Measurements from ENCODE around the gene EIF4A2.

The EIF4A2 gene

GRCh38 chr3:186786922-186787321 lies 3.5 kb downstream of the EIF4A2 start:
- no peak for ATAC-seq
- TF ChIP-seq OSR1 (CRISPR knock-in tag; IDR thresholded peaks at IDR 0.05) (no peak), TCF4 (CRISPR knock-in tag; IDR thresholded peaks at IDR 0.05; ENCODE audit: borderline replicate concordance) (no peak), CSDC2 (CRISPR knock-in tag; IDR thresholded peaks at IDR 0.05) (no peak), ZC3H10 (CRISPR knock-in tag; IDR thresholded peaks at IDR 0.05) (no peak), TSHZ2 (CRISPR knock-in tag; IDR thresholded peaks at IDR 0.05) (no peak), ZNF70 (CRISPR knock-in tag; IDR thresholded peaks at IDR 0.05) (no peak)
- TF ChIP-seq, protein P1, sequence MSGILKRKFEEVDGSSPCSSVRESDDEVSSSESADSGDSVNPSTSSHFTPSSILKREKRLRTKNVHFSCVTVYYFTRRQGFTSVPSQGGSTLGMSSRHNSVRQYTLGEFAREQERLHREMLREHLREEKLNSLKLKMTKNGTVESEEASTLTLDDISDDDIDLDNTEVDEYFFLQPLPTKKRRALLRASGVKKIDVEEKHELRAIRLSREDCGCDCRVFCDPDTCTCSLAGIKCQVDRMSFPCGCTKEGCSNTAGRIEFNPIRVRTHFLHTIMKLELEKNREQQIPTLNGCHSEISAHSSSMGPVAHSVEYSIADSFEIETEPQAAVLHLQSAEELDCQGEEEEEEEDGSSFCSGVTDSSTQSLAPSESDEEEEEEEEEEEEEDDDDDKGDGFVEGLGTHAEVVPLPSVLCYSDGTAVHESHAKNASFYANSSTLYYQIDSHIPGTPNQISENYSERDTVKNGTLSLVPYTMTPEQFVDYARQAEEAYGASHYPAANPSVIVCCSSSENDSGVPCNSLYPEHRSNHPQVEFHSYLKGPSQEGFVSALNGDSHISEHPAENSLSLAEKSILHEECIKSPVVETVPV (CRISPR knock-in tag; IDR thresholded peaks at IDR 0.05): no peak

- no peak for ATAC-seq
- TF ChIP-seq ESRRG (CRISPR knock-in tag; IDR thresholded peaks at IDR 0.05) (0 out of 2 replicates have a peak, but pooled peaks have one; percentile 2), GLIS3 (CRISPR knock-in tag; IDR thresholded peaks at IDR 0.05) (no peak)
These were observed 4.5 kb downstream of the EIF4A2 start for GRCh38 chr3:186787642-186788481.

DNA sequence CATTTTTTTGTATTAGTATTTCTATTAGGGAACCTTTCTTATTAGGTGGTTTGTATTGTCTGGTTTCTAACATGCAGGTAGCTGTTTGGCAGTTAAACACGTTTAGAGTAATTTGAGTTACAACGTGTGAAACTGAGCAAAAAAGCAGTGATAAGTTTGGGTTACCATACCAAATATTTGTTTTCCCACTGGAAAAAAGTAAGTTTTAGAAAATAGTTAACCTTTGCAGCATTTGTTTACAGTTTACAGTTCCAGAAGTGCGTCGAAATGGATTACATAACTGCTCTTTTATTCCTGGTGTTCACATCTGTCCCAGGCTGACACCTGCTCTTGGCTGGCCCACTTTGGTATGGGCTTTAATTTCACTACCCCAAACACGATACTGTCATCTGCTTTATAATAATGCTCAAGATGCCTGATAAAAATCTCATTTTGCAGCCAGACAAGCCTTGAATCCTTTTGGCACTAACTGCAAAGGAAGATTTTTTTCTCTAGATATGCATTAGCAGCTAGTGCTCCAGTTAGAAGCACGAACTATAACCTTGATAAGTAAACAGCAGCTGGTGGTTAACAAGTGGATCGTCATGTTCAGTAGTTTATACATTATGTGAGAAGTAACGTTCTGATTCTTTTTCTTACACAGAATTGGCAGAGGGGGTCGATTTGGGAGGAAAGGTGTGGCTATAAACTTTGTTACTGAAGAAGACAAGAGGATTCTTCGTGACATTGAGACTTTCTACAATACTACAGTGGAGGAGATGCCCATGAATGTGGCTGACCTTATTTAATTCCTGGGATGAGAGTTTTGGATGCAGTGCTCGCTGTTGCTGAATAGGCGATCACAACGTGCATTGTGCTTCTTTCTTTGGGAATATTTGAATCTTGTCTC lies 5.3 kb downstream of the EIF4A2 start:
- ATAC-seq: no peak
- TF ChIP-seq ZFP30 (CRISPR knock-in tag; IDR thresholded peaks at IDR 0.05): no peak
- TF ChIP-seq PPARA (CRISPR knock-in tag; IDR thresholded peaks at IDR 0.05; ENCODE audit: borderline replicate concordance): no peak
- TF ChIP-seq POU6F1 (CRISPR knock-in tag; IDR thresholded peaks at IDR 0.05; ENCODE audit: borderline replicate concordance, low read depth): no peak
- TF ChIP-seq ISL1 (CRISPR knock-in tag; IDR thresholded peaks at IDR 0.05): no peak
- TF ChIP-seq, protein P2, sequence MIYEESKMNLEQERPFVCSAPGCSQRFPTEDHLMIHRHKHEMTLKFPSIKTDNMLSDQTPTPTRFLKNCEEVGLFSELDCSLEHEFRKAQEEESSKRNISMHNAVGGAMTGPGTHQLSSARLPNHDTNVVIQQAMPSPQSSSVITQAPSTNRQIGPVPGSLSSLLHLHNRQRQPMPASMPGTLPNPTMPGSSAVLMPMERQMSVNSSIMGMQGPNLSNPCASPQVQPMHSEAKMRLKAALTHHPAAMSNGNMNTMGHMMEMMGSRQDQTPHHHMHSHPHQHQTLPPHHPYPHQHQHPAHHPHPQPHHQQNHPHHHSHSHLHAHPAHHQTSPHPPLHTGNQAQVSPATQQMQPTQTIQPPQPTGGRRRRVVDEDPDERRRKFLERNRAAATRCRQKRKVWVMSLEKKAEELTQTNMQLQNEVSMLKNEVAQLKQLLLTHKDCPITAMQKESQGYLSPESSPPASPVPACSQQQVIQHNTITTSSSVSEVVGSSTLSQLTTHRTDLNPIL (CRISPR knock-in tag; IDR thresholded peaks at IDR 0.05; ENCODE audit: low read depth): no peak
- TF ChIP-seq OSR1 (CRISPR knock-in tag; IDR thresholded peaks at IDR 0.05): no peak
- no peak for TF ChIP-seq GLIS3 (CRISPR knock-in tag; IDR thresholded peaks at IDR 0.05)
- TF ChIP-seq, protein P1 (CRISPR knock-in tag; IDR thresholded peaks at IDR 0.05): no peak
- TF ChIP-seq SNAI2 (CRISPR knock-in tag; IDR thresholded peaks at IDR 0.05): no peak
- TF ChIP-seq BACH2 (CRISPR knock-in tag; IDR thresholded peaks at IDR 0.05; ENCODE audit: borderline replicate concordance): no peak
- TF ChIP-seq TCF4 (CRISPR knock-in tag; IDR thresholded peaks at IDR 0.05; ENCODE audit: borderline replicate concordance): no peak
- TF ChIP-seq ESRRG (CRISPR knock-in tag; IDR thresholded peaks at IDR 0.05): no peak
- no peak for TF ChIP-seq ZNF70 (CRISPR knock-in tag; IDR thresholded peaks at IDR 0.05)

Data from SK-N-SH treated with all-trans-retinoic acid at 6 μM for 48 hours (cell line).